K562 (cell line): ENCODE data around the gene C1orf56. TPM values are rescaled to one million over a fixed set of nuclear protein-coding genes. Genes with fewer than 3 reads are reported as not detected.

Source experiments
- ATF6 ChIP-seq: sonication (generic); formaldehyde crosslinking; IDR thresholded peaks from 2 replicates; pipeline ENCODE4 v1.4.0; 2020; ENCODE audit warnings: mild to moderate bottlenecking, missing genetic modification reagents
- BRCA1 ChIP-seq, 2 experiments: fragments of 450-650 bp in 1 of 2; sonication (generic) in 1 of 2; formaldehyde crosslinking in 1 of 2; IDR thresholded peaks; 2 replicates each; pipeline versions ENCODE4 v1.5.0 to v1.6.1; 2017 to 2020; ENCODE audit warnings: mild to moderate bottlenecking in 1 of 2, missing genetic modification reagents in 1 of 2
- E2F6 ChIP-seq, 2 experiments: IDR thresholded peaks; 2 replicates each; pipeline ENCODE4 v1.6.1; 2011; ENCODE audit warnings: borderline replicate concordance in 1 of 2, control low read depth in 1 of 2, low read depth in 1 of 2, low read length in 1 of 2, mild to moderate bottlenecking in 1 of 2, mixed read lengths in 1 of 2, moderate library complexity in 1 of 2; ENCODE audit not compliant: insufficient read depth in 1 of 2, insufficient read length in 1 of 2, poor library complexity in 1 of 2, severe bottlenecking in 1 of 2; ENCODE audit errors: extremely low read depth in 1 of 2
- GATAD2A ChIP-seq: fragments of 450-650 bp; IDR thresholded peaks from 2 replicates; pipeline ENCODE4 v1.6.1; 2017
- GTF2F1 ChIP-seq: IDR thresholded peaks from 2 replicates; pipeline ENCODE4 v1.6.1; 2011; ENCODE audit warnings: low read depth, low read length, improper control_type of control experiment
- JUND ChIP-seq, 2 experiments: IDR thresholded peaks; 2 replicates in 1 of 2; 3 replicates in 1 of 2; pipeline ENCODE4 v1.6.1; 2011; ENCODE audit warnings: borderline replicate concordance in 2 of 2, low read depth in 2 of 2, low read length in 2 of 2, improper control_type of control experiment in 1 of 2, missing biosample characterization in 1 of 2, missing genetic modification characterization in 1 of 2, missing genetic modification reagents in 1 of 2
- NCOA1 ChIP-seq: fragments of 450-650 bp; IDR thresholded peaks from 2 replicates; pipeline ENCODE4 v1.6.1; 2016; ENCODE audit warnings: low read depth
- NELFE ChIP-seq: IDR thresholded peaks from 2 replicates; pipeline ENCODE4 v1.6.1; 2011; ENCODE audit warnings: mild to moderate bottlenecking; ENCODE audit not compliant: insufficient read depth, insufficient read length
- NFXL1 ChIP-seq: fragments of 450-650 bp; formaldehyde crosslinking; IDR thresholded peaks from 2 replicates; pipeline ENCODE4 v1.4.0; 2021; ENCODE audit warnings: mild to moderate bottlenecking
- RAD51 ChIP-seq: fragments of 450-650 bp; IDR thresholded peaks from 2 replicates; pipeline ENCODE4 v1.7.1; 2016; ENCODE audit warnings: low read depth, mild to moderate bottlenecking, borderline replicate concordance
- SPI1 ChIP-seq: IDR thresholded peaks from 2 replicates; pipeline ENCODE4 v1.6.1; 2011; ENCODE audit warnings: low read depth, low read length, control low read depth, borderline replicate concordance
- STAT5A ChIP-seq: IDR thresholded peaks from 2 replicates; pipeline ENCODE4 v1.6.1; 2012; ENCODE audit warnings: low read length, inconsistent platforms, borderline replicate concordance
- TAL1 ChIP-seq: fragments of 450-650 bp; IDR thresholded peaks from 2 replicates; pipeline ENCODE4 v1.6.1; 2016; ENCODE audit warnings: mild to moderate bottlenecking
- TARDBP ChIP-seq: fragments of 450-650 bp; IDR thresholded peaks from 2 replicates; pipeline ENCODE4 v1.6.1; 2016
- ZNF431 ChIP-seq: sonication (generic); formaldehyde crosslinking; IDR thresholded peaks from 2 replicates; pipeline ENCODE4 v1.8.0; 2022; ENCODE audit warnings: mild to moderate bottlenecking, missing genetic modification reagents
- ZNF592 ChIP-seq: fragments of 450-650 bp; IDR thresholded peaks from 2 replicates; pipeline ENCODE4 v1.6.1; 2017; ENCODE audit warnings: antibody characterized with exemption, mild to moderate bottlenecking
- polyA plus RNA-seq, 8 experiments: library from polyadenylated mRNA; depleted of rRNA in 4 of 8; stranded (reverse) in 5 of 8; unstranded in 3 of 8; fragments of >200 nt; fragmentation: Nextera tagmentation in 2 of 8; fragmentation: Illumina TruSeq in 1 of 8; extraction: Ambion mirVana in 2 of 8; extraction: Trizol in 1 of 8; gene quantifications; 2 replicates each; pipeline versions ENCODE4 v1.2.1 to v1.2.3, GENCODE V29; 2011 to 2014; ENCODE audit warnings: inconsistent platforms in 1 of 8, missing spikeins in 1 of 8
- total RNA-seq, 7 experiments: library from RNA; depleted of rRNA in 6 of 7; stranded (reverse); fragments of >200 nt in 6 of 7; fragmentation: Illumina TruSeq in 2 of 7; extraction: Trizol in 2 of 7; gene quantifications; 2 replicates each; pipeline versions ENCODE4 v1.2.1 to v1.2.3, GENCODE V29; 2011 to 2021; ENCODE audit warnings: low replicate concordance in 1 of 7
- TF ChIP-seq, protein P1 (sequence below): fragments of 200-800 bp; sonication (Bioruptor generic); IDR thresholded peaks from 2 replicates; pipeline ENCODE4 v1.6.1; 2017; ENCODE audit warnings: missing genetic modification characterization, missing compliant biosample characterization

Gene C1orf56
- total and polyA plus RNA-seq, 9 of the 15 experiments (the other 6 are each of a cell fraction or from before 2014, with no cell fraction given) = 0.18 to 15.7 (median 1.1) TPM

GRCh38 chr1:151070474-151071276, 23.1 kb downstream of the C1orf56 start, which contains the start of gene GABPB2 (continued):
- TF ChIP-seq E2F6 (IDR thresholded peaks at IDR 0.05; ENCODE audit: borderline replicate concordance in 1 of 2, extremely low read depth in 1 of 2, insufficient read depth in 1 of 2, insufficient read length in 1 of 2, low read depth in 1 of 2, low read length in 1 of 2, poor library complexity in 1 of 2, severe bottlenecking in 1 of 2) (peak; percentile 59 to 90), RAD51 (peak; percentile 63; the same call in 1 of the 2 replicates), STAT5A (peak; percentile 43; the same call in 1 of the 2 replicates), ATF6 (CRISPR knock-in tag) (peak; percentile 6; the same call in 1 of the 2 replicates), ZNF431 (CRISPR knock-in tag) (peak; percentile 49; the same call in 1 of the 2 replicates), NFXL1 (CRISPR knock-in tag) (0 out of 2 replicates have a peak, but pooled peaks have one; percentile 1), NELFE (no peak), SPI1 (0 out of 2 replicates have a peak, but pooled peaks have one; percentile 17), JUND (IDR thresholded peaks at IDR 0.05; ENCODE audit: borderline replicate concordance, low read depth, low read length) (peak; percentile 20; the same call in 1 of the 2 replicates), JUND (tag; IDR thresholded peaks at IDR 0.05; ENCODE audit: borderline replicate concordance, low read depth, low read length) (peak; percentile 80; the same call in 2 of the 3 replicates), GTF2F1 (peak; percentile 75; the same call in 1 of the 2 replicates), TARDBP (peak; percentile 48; the same call in 1 of the 2 replicates), GATAD2A (peak; percentile 94), ZNF592 (peak; percentile 89), BRCA1 (IDR thresholded peaks at IDR 0.05) (no peak), BRCA1 (CRISPR knock-in tag; IDR thresholded peaks at IDR 0.05) (no peak), NCOA1 (peak; percentile 77), TAL1 (peak; percentile 5; the same call in 1 of the 2 replicates)
- TF ChIP-seq, protein P1, sequence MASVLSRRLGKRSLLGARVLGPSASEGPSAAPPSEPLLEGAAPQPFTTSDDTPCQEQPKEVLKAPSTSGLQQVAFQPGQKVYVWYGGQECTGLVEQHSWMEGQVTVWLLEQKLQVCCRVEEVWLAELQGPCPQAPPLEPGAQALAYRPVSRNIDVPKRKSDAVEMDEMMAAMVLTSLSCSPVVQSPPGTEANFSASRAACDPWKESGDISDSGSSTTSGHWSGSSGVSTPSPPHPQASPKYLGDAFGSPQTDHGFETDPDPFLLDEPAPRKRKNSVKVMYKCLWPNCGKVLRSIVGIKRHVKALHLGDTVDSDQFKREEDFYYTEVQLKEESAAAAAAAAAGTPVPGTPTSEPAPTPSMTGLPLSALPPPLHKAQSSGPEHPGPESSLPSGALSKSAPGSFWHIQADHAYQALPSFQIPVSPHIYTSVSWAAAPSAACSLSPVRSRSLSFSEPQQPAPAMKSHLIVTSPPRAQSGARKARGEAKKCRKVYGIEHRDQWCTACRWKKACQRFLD = peak; percentile 93
